Muscle layer of colon (tissue), 2 donors: ENCODE results near the gene CRISP1.

Experiments used
- H3K27ac ChIP-seq: one replicate; pipeline ENCODE4 v1.7.0; 2013; ENCODE audit warnings: low read depth, mild to moderate bottlenecking, low read length, moderate library complexity
- H3K27me3 ChIP-seq, 2 donors: one replicate each; pipeline ENCODE4 v1.7.0; 2013; ENCODE audit warnings: low read length in 2 of 2, mild to moderate bottlenecking in 2 of 2; ENCODE audit not compliant: insufficient read depth in 2 of 2, control insufficient read depth in 1 of 2
- H3K36me3 ChIP-seq: one replicate; pipeline ENCODE4 v1.7.0; 2013; ENCODE audit warnings: mild to moderate bottlenecking, low read length; ENCODE audit not compliant: insufficient read depth
- H3K4me1 ChIP-seq: one replicate; pipeline ENCODE4 v1.7.0; 2013; ENCODE audit warnings: mild to moderate bottlenecking, low read length; ENCODE audit not compliant: insufficient read depth
- H3K4me3 ChIP-seq, 2 donors: one replicate each; pipeline ENCODE4 v1.7.0; 2013; ENCODE audit warnings: low read length in 2 of 2, low read depth in 1 of 2, mild to moderate bottlenecking in 1 of 2, moderate library complexity in 1 of 2
- H3K9ac ChIP-seq: one replicate; pipeline ENCODE4 v1.7.0; 2013; ENCODE audit warnings: low read length
- H3K9me3 ChIP-seq: one replicate; pipeline ENCODE4 v1.7.0; 2013; ENCODE audit warnings: mild to moderate bottlenecking, low read length
- donor health status: abdominal sarcoma.
- donor health status: Adenocarcinoma of cecum.

CRISP1 gene

GRCh38 chr6:49890988-49891387 lies 24.7 kb upstream of the CRISP1 start:
- Histone ChIP-seq H3K4me1 (no peaks in the 10 kb centered on the region), H3K36me3 (no peaks in the 10 kb centered on the region)

DNA sequence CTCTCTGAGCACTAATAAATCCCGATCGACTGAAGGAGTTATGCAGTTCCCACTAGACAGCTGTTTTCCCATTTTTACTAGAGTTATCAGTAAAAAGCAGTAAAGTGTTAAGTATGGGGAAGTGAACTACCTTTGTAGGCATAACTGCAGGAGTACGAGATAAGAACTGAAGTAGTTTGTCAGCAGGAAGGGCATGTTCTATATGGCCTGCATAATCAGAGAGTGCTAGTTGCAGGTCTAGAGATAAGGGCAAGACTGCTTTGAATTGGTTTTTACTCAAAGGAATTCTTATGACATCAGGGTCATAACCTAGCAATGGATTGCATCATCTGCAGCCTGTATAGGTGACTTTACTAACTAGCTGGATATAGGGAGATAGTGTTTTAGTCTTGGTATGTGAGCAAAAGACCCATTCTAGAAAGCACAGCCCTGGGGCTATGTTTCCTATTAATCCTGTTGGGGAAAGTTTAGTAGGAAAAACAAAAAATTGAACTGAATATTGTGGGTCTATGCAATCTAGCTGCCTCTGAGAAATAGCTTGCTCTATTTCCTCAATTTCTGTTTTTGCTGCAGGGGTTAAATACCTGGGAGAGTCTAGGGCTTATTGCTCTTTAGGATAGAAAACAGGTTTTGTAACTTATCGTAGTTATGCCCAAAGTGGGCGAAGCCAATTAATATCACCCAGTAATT lies 22.6 kb upstream of the CRISP1 start:
- Histone ChIP-seq H3K9me3 (no peaks in the 10 kb centered on the region), H3K36me3 (no peaks in the 10 kb centered on the region), H3K27ac (no peak overlapping the region), H3K4me1 (no peaks in the 10 kb centered on the region), H3K4me3 (no peak overlapping the region), H3K27me3 (no peaks in the 10 kb centered on the region), H3K9ac (no peak overlapping the region)

More at GRCh38 chr6:49890988-49891387, 24.7 kb upstream of the CRISP1 start:
- Histone ChIP-seq H3K27ac (no peak overlapping the region), H3K9me3 (no peaks in the 10 kb centered on the region), H3K9ac (no peak overlapping the region), H3K4me3 (no peak overlapping the region), H3K27me3 (no peaks in the 10 kb centered on the region)

GRCh38 chr6:49868951-49869529 lies 2.7 kb upstream of the CRISP1 start:
- H3K27me3 ChIP-seq: no peaks in the 10 kb centered on the region
- H3K9me3 ChIP-seq: no peaks in the 10 kb centered on the region
- H3K36me3 ChIP-seq: no peaks in the 10 kb centered on the region
- no peak overlapping the region for H3K27ac ChIP-seq
- no peak overlapping the region for H3K4me3 ChIP-seq
- no peak overlapping the region for H3K9ac ChIP-seq
- H3K4me1 ChIP-seq: no peaks in the 10 kb centered on the region

- H3K4me1 ChIP-seq: no peaks in the 10 kb centered on the region
- H3K36me3 ChIP-seq: no peaks in the 10 kb centered on the region
- no peaks in the 10 kb centered on the region for H3K27me3 ChIP-seq
- H3K9me3 ChIP-seq: no peaks in the 10 kb centered on the region
- no peak overlapping the region for H3K27ac ChIP-seq
- H3K4me3 ChIP-seq: no peak overlapping the region
- H3K9ac ChIP-seq: no peak overlapping the region
Observed at GRCh38 chr6:49856282-49856681, 10.1 kb downstream of the CRISP1 start.

GRCh38 chr6:49855221-49855620 lies 11.1 kb downstream of the CRISP1 start:
- no peaks in the 10 kb centered on the region for H3K27me3 ChIP-seq
- no peaks in the 10 kb centered on the region for H3K9me3 ChIP-seq
- no peaks in the 10 kb centered on the region for H3K4me1 ChIP-seq
- H3K9ac ChIP-seq: no peak overlapping the region
- no peak overlapping the region for H3K27ac ChIP-seq
- no peak overlapping the region for H3K4me3 ChIP-seq
- H3K36me3 ChIP-seq: no peaks in the 10 kb centered on the region

- Histone ChIP-seq H3K27me3 (no peaks in the 10 kb centered on the region), H3K4me3 (no peak overlapping the region), H3K4me1 (no peaks in the 10 kb centered on the region), H3K9me3 (no peaks in the 10 kb centered on the region), H3K27ac (no peak overlapping the region), H3K9ac (no peak overlapping the region), H3K36me3 (no peaks in the 10 kb centered on the region)
Observed at GRCh38 chr6:49852975-49853374, 13.4 kb downstream of the CRISP1 start.

GRCh38 chr6:49849213-49849907 lies 17.0 kb downstream of the CRISP1 start:
- Histone ChIP-seq H3K9me3 (no peaks in the 10 kb centered on the region), H3K27me3 (no peaks in the 10 kb centered on the region), H3K36me3 (no peaks in the 10 kb centered on the region), H3K4me3 (no peak overlapping the region), H3K4me1 (no peaks in the 10 kb centered on the region), H3K9ac (no peak overlapping the region), H3K27ac (no peak overlapping the region)

- no peaks in the 10 kb centered on the region for H3K27me3 ChIP-seq
- H3K27ac ChIP-seq: no peak overlapping the region
- H3K9ac ChIP-seq: no peak overlapping the region
- H3K4me1 ChIP-seq: no peaks in the 10 kb centered on the region
- H3K36me3 ChIP-seq: no peaks in the 10 kb centered on the region
- H3K9me3 ChIP-seq: no peaks in the 10 kb centered on the region
- no peak overlapping the region for H3K4me3 ChIP-seq
Observed at GRCh38 chr6:49847673-49848072, 18.7 kb downstream of the CRISP1 start.

GRCh38 chr6:49847014-49847413 lies 19.3 kb downstream of the CRISP1 start:
- H3K4me3 ChIP-seq: no peak overlapping the region
- H3K9me3 ChIP-seq: no peaks in the 10 kb centered on the region
- no peaks in the 10 kb centered on the region for H3K4me1 ChIP-seq
- H3K36me3 ChIP-seq: no peaks in the 10 kb centered on the region
- H3K27me3 ChIP-seq: no peaks in the 10 kb centered on the region
- H3K27ac ChIP-seq: no peak overlapping the region
- no peak overlapping the region for H3K9ac ChIP-seq

DNA sequence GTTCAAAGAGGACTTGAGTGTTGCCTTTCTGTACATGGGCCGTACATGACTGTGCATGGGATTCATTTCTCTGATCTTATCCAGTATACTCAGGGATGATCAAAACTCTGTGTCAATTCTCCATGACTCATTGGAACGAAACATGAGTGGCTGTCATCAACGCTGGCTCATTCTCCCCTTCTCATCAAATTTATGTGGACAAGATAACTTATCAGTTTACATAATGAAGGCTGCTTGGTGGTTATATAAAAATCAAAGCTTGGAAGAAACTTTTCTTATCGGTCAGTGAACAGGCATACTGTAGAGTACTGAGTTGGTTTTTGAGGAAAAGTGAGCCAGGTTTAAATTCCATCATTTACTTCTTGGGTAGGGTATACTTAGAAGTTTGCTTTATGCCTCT lies 24.9 kb downstream of the CRISP1 start:
- H3K27me3 ChIP-seq: no peaks in the 10 kb centered on the region

DNA sequence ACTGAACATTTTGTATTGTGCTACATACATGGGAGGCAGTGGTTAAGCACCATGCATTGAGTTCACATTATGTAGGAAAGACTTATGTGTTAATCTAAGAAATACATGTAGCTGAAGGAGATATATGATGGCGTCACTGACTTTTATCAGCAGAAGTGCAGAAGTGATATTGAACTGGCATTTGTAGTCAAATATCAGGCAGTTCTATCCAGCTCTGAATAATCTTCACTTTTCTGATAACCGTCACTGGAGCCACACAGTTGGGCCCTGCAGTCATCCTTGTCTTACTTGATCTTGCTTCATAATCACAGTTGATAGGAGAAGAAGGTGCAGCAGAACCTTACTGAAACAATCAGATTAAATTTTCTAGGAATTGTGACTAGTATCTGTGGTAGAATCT lies 26.4 kb downstream of the CRISP1 start:
- H3K27ac ChIP-seq: no peak overlapping the region
- H3K9ac ChIP-seq: no peak overlapping the region
- H3K4me3 ChIP-seq: no peak overlapping the region
- no peaks in the 10 kb centered on the region for H3K36me3 ChIP-seq
- no peaks in the 10 kb centered on the region for H3K9me3 ChIP-seq
- H3K4me1 ChIP-seq: no peaks in the 10 kb centered on the region
- H3K27me3 ChIP-seq: no peaks in the 10 kb centered on the region

More for the DNA sequence above, 24.9 kb downstream of the CRISP1 start:
- no peak overlapping the region for H3K4me3 ChIP-seq
- no peaks in the 10 kb centered on the region for H3K4me1 ChIP-seq
- H3K36me3 ChIP-seq: no peaks in the 10 kb centered on the region
- no peak overlapping the region for H3K9ac ChIP-seq
- no peak overlapping the region for H3K27ac ChIP-seq
- no peaks in the 10 kb centered on the region for H3K9me3 ChIP-seq
